CD8-positive, alpha-beta memory T cell (primary cell): ENCODE results near the gene ACCSL. TPM values are rescaled to one million over a fixed set of nuclear protein-coding genes. Genes with fewer than 3 reads are reported as not detected.

Experiments used
- CTCF ChIA-PET: fragments of 350-600 bp; sonication (Branson Sonifier 250); formaldehyde crosslinking; loops from one replicate; lab custom pipeline; 2021; ENCODE audit warnings: antibody characterized with exemption; lab: Charles Lee
- POLR2A ChIA-PET: fragments of 350-600 bp; sonication (Branson Sonifier 250); formaldehyde crosslinking; loops from one replicate; lab custom pipeline; 2021; ENCODE audit warnings: antibody characterized with exemption; lab: Charles Lee
- DNase-seq, 5 donors: peaks; one replicate each; pipeline versions ENCODE4 v3.0.0 to v3.0.0-alpha.2; 2020 to 2022; ENCODE audit warnings: mixed read lengths in 1 of 5
- H3K27ac ChIP-seq: one replicate; pipeline ENCODE4 v1.7.0; 2013; ENCODE audit warnings: low read depth, mild to moderate bottlenecking, low read length, moderate library complexity
- H3K27me3 ChIP-seq: 2 replicates; pipeline ENCODE4 v1.7.0; 2013; ENCODE audit warnings: low read length, mild to moderate bottlenecking; ENCODE audit not compliant: insufficient read depth, poor library complexity, severe bottlenecking
- H3K36me3 ChIP-seq: 2 replicates; pipeline ENCODE4 v1.7.0; 2013; ENCODE audit warnings: mild to moderate bottlenecking, low read length, moderate library complexity; ENCODE audit not compliant: insufficient read depth
- H3K4me1 ChIP-seq: 2 replicates; pipeline ENCODE4 v1.7.0; 2013; ENCODE audit warnings: mild to moderate bottlenecking, low read length, moderate library complexity; ENCODE audit not compliant: insufficient read depth
- H3K4me3 ChIP-seq: 2 replicates; pipeline ENCODE4 v1.7.0; 2013; ENCODE audit warnings: mild to moderate bottlenecking, low read length
- H3K9me3 ChIP-seq: 2 replicates; pipeline ENCODE4 v1.7.0; 2013; ENCODE audit warnings: mild to moderate bottlenecking, low read length
- H3K27ac Mint-ChIP-seq, 8 donors: one replicate each; pipeline ENCODE4 v1.8.0; 2020 to 2021; ENCODE audit warnings: mixed read lengths in 8 of 8, mild to moderate bottlenecking in 6 of 8, inconsistent platforms in 3 of 8, moderate library complexity in 3 of 8
- H3K27me3 Mint-ChIP-seq, 2 donors: one replicate each; pipeline ENCODE4 v1.8.0; 2020 to 2021; ENCODE audit warnings: mixed read lengths in 2 of 2, mild to moderate bottlenecking in 1 of 2, moderate library complexity in 1 of 2
- H3K36me3 Mint-ChIP-seq, 3 donors: one replicate each; pipeline ENCODE4 v1.8.0; 2020 to 2021; ENCODE audit warnings: mixed read lengths in 3 of 3, inconsistent platforms in 1 of 3, mild to moderate bottlenecking in 1 of 3
- H3K4me1 Mint-ChIP-seq, 3 donors: one replicate each; pipeline ENCODE4 v1.8.0; 2020 to 2021; ENCODE audit warnings: mixed read lengths in 3 of 3, inconsistent platforms in 1 of 3, mild to moderate bottlenecking in 1 of 3
- H3K4me3 Mint-ChIP-seq, 7 donors: one replicate each; pipeline ENCODE4 v1.8.0; 2020 to 2021; ENCODE audit warnings: mixed read lengths in 7 of 7, mild to moderate bottlenecking in 6 of 7, moderate library complexity in 4 of 7, inconsistent platforms in 2 of 7
- H3K9me3 Mint-ChIP-seq, 5 donors: one replicate each; pipeline ENCODE4 v1.8.0; 2020 to 2022; ENCODE audit warnings: mixed read lengths in 5 of 5, mild to moderate bottlenecking in 3 of 5, moderate library complexity in 2 of 5, inconsistent platforms in 1 of 5
- polyA plus RNA-seq: library from polyadenylated mRNA; unstranded; fragments of 300-500 nt; fragmentation: Illumina TruSeq; gene quantifications from one replicate; pipeline ENCODE4 v1.2.3, GENCODE V29; 2021
- total RNA-seq, 2 experiments: library from RNA; stranded (reverse); gene quantifications; one replicate each; pipeline ENCODE4 v1.2.3, GENCODE V29; 2021

ACCSL gene
- total and polyA plus RNA-seq, 3 experiments from 2014 or later, result not detected

GRCh38 chr11:44015624-44016007 lies 32.2 kb upstream of the ACCSL start:
- Histone ChIP-seq H3K9me3 (no peaks in the 10 kb centered on the region), H3K36me3 (no peaks in the 10 kb centered on the region), H3K27ac (no peak overlapping the region), H3K4me1 (no peaks in the 10 kb centered on the region), H3K27me3 (no peaks in the 10 kb centered on the region), H3K4me3 (no peak overlapping the region)
- ChIA-PET POLR2A (no interaction called here), CTCF (no interaction called here)
- no peak overlapping the region for H3K4me3 Mint-ChIP-seq
- no peak for DNase-seq
- no peaks in the 10 kb centered on the region for H3K36me3 Mint-ChIP-seq
- no peaks in the 10 kb centered on the region for H3K9me3 Mint-ChIP-seq
- no peaks in the 10 kb centered on the region for H3K4me1 Mint-ChIP-seq
- H3K27ac Mint-ChIP-seq, result no peak overlapping the region
- peaks cover 3 to 11% of the 10 kb centered on the region in 2 donors for H3K27me3 Mint-ChIP-seq

GRCh38 chr11:44016131-44016530 lies 31.6 kb upstream of the ACCSL start:
- no peak overlapping the region for H3K27ac ChIP-seq
- H3K27ac Mint-ChIP-seq, result no peak overlapping the region
- no peak overlapping the region for H3K4me3 ChIP-seq
- no peaks in the 10 kb centered on the region for H3K36me3 ChIP-seq
- ChIA-PET POLR2A (no interaction called here), CTCF (no interaction called here)
- no peaks in the 10 kb centered on the region for H3K4me1 Mint-ChIP-seq
- no peaks in the 10 kb centered on the region for H3K9me3 ChIP-seq
- no peak overlapping the region for H3K4me3 Mint-ChIP-seq
- H3K9me3 Mint-ChIP-seq, result peaks cover 0 to 3% (median 0%) of the 10 kb centered on the region in 5 donors
- no peaks in the 10 kb centered on the region for H3K27me3 ChIP-seq
- no peaks in the 10 kb centered on the region for H3K36me3 Mint-ChIP-seq
- no peak for DNase-seq
- H3K27me3 Mint-ChIP-seq, result peaks cover 3 to 6% of the 10 kb centered on the region in 2 donors
- no peaks in the 10 kb centered on the region for H3K4me1 ChIP-seq

DNA sequence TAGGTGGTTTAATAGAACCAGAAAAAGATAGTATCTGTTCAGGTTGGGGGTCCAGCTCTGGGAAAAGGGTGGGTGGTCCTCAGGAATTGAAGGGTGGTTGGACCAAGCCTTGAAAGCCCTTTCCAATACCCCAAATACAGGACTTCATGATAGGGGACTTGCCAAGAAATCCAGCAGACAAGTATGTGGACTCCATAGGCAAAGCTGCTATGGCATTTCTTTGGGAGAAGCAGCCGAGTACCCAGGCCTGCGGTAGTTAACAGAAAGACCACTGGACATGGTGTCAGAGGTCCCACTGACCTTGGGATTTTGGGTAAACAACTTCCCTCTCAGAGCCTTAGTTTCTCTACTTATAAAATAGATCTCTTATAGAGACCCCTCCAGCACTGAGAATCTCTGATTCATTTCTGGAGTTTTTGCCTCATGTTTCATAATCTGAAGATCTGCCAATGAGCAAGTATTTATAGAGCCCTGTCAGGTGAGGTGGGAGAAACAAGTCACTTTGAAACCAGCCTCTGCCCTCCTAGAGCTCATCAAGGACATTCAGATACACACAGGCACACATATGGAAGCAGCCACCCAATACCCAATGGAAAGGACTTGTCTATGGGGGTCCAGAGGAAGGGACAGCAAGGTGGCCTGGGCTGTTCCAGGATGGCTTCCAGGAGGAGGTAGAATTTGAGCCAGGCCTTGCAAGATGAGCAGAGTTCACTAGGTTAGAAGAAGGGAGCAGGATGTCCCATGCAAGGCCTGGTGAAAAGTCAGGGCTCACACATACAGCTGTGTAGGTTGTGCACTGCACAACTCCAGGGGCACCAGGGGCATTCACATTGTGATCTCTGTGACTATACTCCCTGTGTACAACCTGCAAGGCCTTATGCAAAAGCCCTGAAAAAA lies 31.0 kb upstream of the ACCSL start:
- POLR2A ChIA-PET, result no interaction called here
- H3K27ac Mint-ChIP-seq, result no peak overlapping the region
- CTCF ChIA-PET, result no interaction called here
- no peak overlapping the region for H3K27ac ChIP-seq
- no peaks in the 10 kb centered on the region for H3K36me3 Mint-ChIP-seq
- H3K4me3 ChIP-seq, result no peak overlapping the region
- H3K4me3 Mint-ChIP-seq, result no peak overlapping the region
- H3K4me1 ChIP-seq, result no peaks in the 10 kb centered on the region
- no peaks in the 10 kb centered on the region for H3K9me3 ChIP-seq
- H3K27me3 ChIP-seq, result no peaks in the 10 kb centered on the region
- H3K36me3 ChIP-seq, result no peaks in the 10 kb centered on the region
- H3K9me3 Mint-ChIP-seq, result peaks cover 0 to 5% (median 0%) of the 10 kb centered on the region in 5 donors
- no peak for DNase-seq
- H3K4me1 Mint-ChIP-seq, result no peaks in the 10 kb centered on the region
- peaks cover under 1 to 3% of the 10 kb centered on the region in 2 donors for H3K27me3 Mint-ChIP-seq

DNA sequence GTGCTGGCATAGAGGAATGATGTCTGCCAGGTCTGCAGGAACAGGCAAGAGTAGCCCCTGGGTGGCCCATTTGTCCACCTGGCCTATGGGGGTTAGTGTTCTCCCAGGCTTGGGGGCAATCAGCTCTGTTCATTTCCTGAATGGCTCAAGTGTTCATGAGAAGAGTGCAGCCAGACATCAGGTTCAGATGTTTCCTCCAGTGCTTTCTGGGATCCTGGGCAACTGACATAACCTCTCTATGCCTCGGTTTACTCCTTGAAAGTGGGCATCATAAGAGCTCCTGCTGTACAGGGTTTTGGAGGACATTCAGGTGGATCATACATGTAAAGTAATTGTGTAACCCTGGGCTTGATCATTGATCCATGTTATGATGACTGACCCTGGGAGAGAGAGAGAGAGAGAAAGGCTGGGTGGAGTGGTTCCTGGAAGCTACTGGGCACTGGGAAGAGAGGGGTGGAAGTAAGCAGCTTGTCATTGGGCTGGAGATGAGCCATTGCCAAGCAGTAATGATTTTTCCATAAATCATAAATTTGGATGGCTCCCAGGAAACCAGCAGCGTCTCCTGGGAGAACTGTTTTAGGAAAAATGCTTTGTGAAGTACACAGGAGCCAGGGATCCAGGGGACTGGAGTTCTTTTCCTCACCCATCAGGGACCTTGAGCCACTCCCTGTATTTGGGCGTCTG lies 30.2 kb upstream of the ACCSL start:
- DNase-seq, result no peak
- Histone ChIP-seq H3K36me3 (no peaks in the 10 kb centered on the region), H3K9me3 (no peaks in the 10 kb centered on the region), H3K4me3 (no peak overlapping the region), H3K4me1 (no peaks in the 10 kb centered on the region), H3K27me3 (no peaks in the 10 kb centered on the region), H3K27ac (no peak overlapping the region)
- Mint-ChIP-seq H3K36me3 (no peaks in the 10 kb centered on the region), H3K27me3 (peaks cover 2 to 4% of the 10 kb centered on the region in 2 donors), H3K4me1 (no peaks in the 10 kb centered on the region), H3K9me3 (peaks cover 0 to 7% (median 4%) of the 10 kb centered on the region in 5 donors), H3K27ac (no peak overlapping the region), H3K4me3 (no peak overlapping the region)
- ChIA-PET POLR2A (no interaction called here), CTCF (no interaction called here)

GRCh38 chr11:44018127-44018521 lies 29.7 kb upstream of the ACCSL start:
- Histone ChIP-seq H3K4me1 (no peaks in the 10 kb centered on the region), H3K36me3 (no peaks in the 10 kb centered on the region), H3K27ac (no peak overlapping the region), H3K9me3 (no peaks in the 10 kb centered on the region), H3K4me3 (no peak overlapping the region), H3K27me3 (no peaks in the 10 kb centered on the region)
- Mint-ChIP-seq H3K4me1 (no peaks in the 10 kb centered on the region), H3K9me3 (peaks cover 0 to 7% (median 5%) of the 10 kb centered on the region in 5 donors), H3K27ac (no peak overlapping the region), H3K36me3 (no peaks in the 10 kb centered on the region), H3K4me3 (no peak overlapping the region), H3K27me3 (peaks cover 2 to 6% of the 10 kb centered on the region in 2 donors)
- ChIA-PET CTCF (no interaction called here), POLR2A (no interaction called here)
- no peak for DNase-seq

DNA sequence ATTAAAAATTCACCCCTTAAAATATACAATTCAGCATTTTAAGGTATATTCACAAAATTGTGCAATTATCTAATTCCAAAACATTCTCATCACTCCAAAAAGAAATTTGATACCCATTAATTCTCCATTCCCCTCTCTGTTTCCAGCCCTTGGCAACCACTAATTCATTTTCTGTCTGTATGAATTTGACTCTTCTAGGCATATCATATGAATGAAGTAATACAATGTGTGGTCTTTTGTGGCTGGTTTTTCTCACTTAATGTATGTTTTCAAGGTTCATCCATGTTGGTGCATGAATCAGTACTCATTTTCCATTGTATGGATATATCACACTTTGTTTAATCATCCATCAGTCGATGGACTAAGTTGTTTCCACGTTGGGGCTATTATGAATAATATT lies 29.0 kb upstream of the ACCSL start:
- H3K27ac ChIP-seq, result no peak overlapping the region
- ChIA-PET CTCF (no interaction called here), POLR2A (no interaction called here)
- Mint-ChIP-seq H3K27me3 (peaks cover 2 to 13% of the 10 kb centered on the region in 2 donors), H3K4me3 (no peak overlapping the region), H3K4me1 (no peaks in the 10 kb centered on the region), H3K9me3 (peaks cover 1 to 7% (median 5%) of the 10 kb centered on the region in 5 donors), H3K27ac (no peak overlapping the region), H3K36me3 (no peaks in the 10 kb centered on the region)
- no peaks in the 10 kb centered on the region for H3K9me3 ChIP-seq
- no peak overlapping the region for H3K4me3 ChIP-seq
- no peaks in the 10 kb centered on the region for H3K27me3 ChIP-seq
- no peaks in the 10 kb centered on the region for H3K4me1 ChIP-seq
- no peak for DNase-seq
- H3K36me3 ChIP-seq, result no peaks in the 10 kb centered on the region

DNA sequence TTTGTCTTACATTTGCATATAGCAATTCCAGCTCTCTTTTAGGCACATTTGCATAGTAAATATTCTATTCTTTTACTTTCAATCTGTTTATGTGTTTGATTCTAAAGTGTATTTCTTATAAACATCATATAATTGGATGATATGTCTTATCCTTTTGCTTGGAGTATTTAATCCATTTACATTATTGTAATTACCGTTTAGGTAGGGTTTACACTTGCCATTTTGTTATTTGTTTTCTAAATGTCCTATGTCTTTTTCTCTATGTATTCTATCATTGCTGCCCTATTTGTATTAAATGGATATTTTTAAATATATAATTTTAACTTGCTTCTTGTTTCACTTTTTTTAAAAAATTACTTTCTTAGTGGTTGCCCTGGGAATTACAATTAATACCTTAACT lies 22.8 kb upstream of the ACCSL start:
- peaks cover 7 to 19% (median 13%) of the 10 kb centered on the region in 5 donors for H3K9me3 Mint-ChIP-seq
- Histone ChIP-seq H3K4me1 (no peaks in the 10 kb centered on the region), H3K27ac (no peak overlapping the region), H3K27me3 (no peaks in the 10 kb centered on the region), H3K4me3 (no peak overlapping the region), H3K9me3 (no peaks in the 10 kb centered on the region), H3K36me3 (no peaks in the 10 kb centered on the region)
- H3K27ac Mint-ChIP-seq, result no peak overlapping the region
- peaks cover 0 to 5% (median 0%) of the 10 kb centered on the region in 3 donors for H3K36me3 Mint-ChIP-seq
- H3K4me3 Mint-ChIP-seq, result no peak overlapping the region
- H3K4me1 Mint-ChIP-seq, result no peaks in the 10 kb centered on the region
- POLR2A ChIA-PET, result no interaction called here
- CTCF ChIA-PET, result no interaction called here
- H3K27me3 Mint-ChIP-seq, result peaks cover 15 to 52% of the 10 kb centered on the region in 2 donors
- DNase-seq, result no peak

GRCh38 chr11:44025727-44026126 lies 22.1 kb upstream of the ACCSL start:
- H3K4me3 Mint-ChIP-seq, result no peak overlapping the region
- Histone ChIP-seq H3K9me3 (no peaks in the 10 kb centered on the region), H3K36me3 (no peaks in the 10 kb centered on the region), H3K4me1 (no peaks in the 10 kb centered on the region), H3K4me3 (no peak overlapping the region), H3K27me3 (peaks cover under 1% of the 10 kb centered on the region), H3K27ac (no peak overlapping the region)
- peaks cover 7 to 19% (median 14%) of the 10 kb centered on the region in 5 donors for H3K9me3 Mint-ChIP-seq
- H3K4me1 Mint-ChIP-seq, result no peaks in the 10 kb centered on the region
- ChIA-PET CTCF (no interaction called here), POLR2A (no interaction called here)
- no peak for DNase-seq
- peaks cover 0 to 8% (median 0%) of the 10 kb centered on the region in 3 donors for H3K36me3 Mint-ChIP-seq
- H3K27me3 Mint-ChIP-seq, result peaks cover 15 to 56% of the 10 kb centered on the region in 2 donors
- H3K27ac Mint-ChIP-seq, result no peak overlapping the region
